GDM1 (cell line): Measurements from ENCODE around the gene CCDC167.

Experiments
- DNase-seq: peaks from one replicate; lab custom pipeline; 2025; lab: John Stamatoyannopoulos, UW

Gene CCDC167

GRCh38 chr6:37489697-37490336, 9.9 kb downstream of the CCDC167 start:
- no peak for DNase-seq

DNA sequence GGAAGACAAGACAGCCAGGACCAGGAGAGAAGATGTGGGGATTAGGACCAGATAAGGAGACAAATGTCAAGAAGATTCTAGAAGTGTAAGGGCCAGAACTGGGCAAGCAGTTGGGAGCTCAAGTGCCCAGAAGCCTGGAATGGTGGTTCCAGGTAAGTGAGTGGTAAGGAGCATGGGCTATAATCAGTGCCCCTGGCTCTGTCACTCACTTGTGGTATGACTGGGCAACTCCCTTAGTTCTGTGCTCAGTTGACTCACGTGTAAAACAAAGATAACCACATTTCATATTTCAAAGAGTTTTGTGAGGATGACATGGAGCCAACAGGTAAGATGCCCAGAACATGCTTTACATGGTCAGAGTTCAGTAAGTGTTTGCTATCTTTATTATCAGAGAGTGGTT, 11.2 kb downstream of the CCDC167 start:
- no peak for DNase-seq

DNA sequence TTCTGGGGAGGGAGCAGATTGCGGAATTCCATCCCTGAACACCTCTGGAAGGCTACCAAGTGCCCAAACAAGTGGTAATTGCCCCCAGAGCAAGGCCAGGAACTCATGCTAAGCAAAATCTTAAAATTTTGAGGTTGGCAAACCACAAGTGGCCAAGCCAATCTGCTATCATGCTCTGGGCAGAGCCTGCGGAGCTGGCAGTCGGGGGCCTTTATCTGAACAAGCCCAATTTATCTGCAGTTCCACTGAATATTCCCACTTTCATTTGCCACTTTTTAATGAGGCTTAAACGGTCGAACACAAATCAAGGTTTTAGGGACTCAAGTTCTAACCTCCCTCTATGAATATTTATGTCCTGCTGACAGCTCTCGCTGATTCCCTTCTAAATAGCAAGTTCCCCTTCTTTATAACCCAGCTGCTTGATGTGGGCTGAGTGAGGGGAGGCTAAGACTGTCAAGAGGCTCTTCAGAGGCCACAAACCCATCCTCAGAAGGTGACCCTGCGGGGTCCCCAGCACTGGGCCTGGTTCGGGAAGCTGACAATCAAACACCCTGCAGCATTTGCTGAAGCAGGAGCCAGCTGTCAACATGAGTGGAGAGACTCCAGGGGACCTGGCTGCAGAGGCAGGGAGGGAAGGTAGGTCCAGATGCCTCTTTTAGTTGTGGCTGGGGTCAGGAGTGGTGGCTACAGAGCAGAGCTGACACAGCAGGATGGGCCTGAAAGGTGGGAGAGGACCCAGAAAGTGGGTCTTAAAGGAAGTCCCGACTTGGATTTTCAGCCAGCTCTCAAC, 11.9 kb downstream of the CCDC167 start:
- DNase-seq, result no peak

GRCh38 chr6:37486121-37486839, 13.4 kb downstream of the CCDC167 start:
- no peak for DNase-seq

GRCh38 chr6:37485291-37485702, 14.4 kb downstream of the CCDC167 start:
- no peak for DNase-seq

DNA sequence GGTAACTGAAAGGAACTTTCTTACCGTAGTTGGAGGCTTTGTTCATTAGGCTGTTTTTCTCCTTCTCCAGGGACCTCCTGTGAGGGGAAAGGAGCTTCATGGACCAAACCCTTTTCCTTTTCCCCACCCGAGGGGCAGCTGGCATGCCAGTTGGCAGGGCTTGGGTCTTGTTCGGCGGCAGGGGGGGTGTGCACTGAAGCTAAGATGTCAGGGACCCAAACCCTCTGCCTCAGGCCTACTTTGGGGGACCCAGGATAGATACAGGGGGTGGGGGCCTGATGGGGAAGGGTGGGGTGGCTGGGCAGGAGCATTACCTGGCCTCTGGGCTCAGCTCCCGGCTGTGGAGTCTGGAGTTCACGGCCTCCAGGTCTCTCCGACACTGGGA, 14.9 kb downstream of the CCDC167 start:
- no peak for DNase-seq

DNA sequence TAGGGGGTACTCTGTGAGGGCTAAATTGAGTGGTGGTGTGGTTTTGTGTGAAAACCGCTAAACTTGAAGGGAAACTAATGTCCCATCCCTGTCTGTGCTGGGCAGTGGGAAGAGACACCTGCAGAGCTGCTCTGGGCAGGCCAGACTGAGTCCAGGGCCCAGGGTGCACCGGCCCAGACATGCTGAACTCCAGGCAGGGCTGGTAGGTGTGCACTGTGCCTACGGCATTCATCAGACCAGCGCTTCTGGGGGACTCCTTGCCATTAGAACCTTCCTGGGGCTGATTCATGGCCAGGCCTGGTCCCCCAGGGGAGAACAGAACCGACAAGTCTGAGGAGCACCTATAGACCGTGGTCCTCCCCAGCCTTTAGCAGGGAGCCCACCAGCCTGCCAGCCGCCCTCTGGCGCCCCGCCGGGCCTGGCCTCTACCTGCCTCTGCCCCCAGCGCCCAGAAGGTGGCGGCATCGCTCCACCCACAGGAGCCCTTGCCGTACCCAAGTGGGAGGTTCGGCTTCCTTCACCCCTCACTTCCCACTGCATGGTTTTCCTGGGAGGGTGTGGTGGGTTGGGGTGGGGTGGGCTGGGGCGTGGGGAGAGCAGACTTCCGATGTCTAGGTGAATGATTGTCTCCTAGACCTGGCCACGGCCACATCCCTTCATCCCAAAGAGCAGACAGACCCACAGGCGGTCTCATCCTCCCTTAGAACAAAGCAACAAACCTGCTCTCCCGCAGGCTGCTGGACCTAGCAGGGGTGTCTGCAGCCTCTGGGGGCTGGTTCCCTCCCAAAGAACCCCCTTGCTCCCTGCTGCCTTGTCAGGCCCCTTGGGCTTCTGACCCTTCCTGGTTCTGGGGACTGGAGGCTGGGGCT, 15.5 kb downstream of the CCDC167 start:
- no peak for DNase-seq

GRCh38 chr6:37483252-37483901, 16.3 kb downstream of the CCDC167 start:
- no peak for DNase-seq

- DNase-seq, result no peak
Observed at GRCh38 chr6:37482606-37483251, 17.0 kb downstream of the CCDC167 start.

DNA sequence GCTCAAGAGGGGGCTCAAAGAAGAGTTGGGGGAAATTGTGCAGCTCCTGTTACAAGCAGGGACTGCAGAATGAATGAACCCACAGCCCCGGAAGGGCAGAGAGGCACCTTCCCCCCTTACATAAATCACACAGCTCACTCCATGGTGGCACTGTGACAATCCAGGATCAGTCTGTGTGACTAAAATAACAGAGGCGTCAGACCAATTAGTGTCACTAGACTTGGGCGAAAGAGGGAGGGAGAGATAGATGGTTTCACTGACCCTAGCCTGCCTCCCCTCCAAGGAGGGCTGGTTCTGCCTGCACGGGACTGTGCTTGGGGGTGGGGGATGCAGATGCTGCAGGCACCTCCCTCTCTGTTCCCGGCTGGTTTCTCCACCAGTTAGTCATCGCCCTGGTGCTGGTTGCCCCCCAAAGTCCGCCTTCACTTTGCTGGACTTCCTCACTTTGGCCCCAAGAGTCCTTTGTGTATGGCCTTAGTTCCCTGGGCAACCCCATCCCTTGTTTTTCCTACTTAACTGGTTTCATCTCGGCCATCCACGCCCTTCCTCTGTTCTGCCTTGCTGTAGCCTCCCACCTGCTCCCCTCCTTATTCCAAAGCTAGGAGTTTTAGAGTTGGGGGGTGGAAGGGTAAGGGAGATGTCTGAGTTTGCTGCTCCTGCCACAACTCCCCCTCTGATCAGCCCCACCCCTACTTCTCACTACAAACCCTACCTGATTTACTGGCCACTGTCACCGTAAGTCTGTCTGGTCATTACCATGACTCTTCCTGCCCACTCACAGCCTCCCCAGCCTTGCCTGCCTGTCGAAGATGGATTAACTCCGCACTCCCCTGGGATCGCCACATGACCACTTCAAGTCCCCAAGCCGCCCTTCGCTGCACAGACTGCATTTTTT, 17.7 kb downstream of the CCDC167 start:
- no peak for DNase-seq

DNA sequence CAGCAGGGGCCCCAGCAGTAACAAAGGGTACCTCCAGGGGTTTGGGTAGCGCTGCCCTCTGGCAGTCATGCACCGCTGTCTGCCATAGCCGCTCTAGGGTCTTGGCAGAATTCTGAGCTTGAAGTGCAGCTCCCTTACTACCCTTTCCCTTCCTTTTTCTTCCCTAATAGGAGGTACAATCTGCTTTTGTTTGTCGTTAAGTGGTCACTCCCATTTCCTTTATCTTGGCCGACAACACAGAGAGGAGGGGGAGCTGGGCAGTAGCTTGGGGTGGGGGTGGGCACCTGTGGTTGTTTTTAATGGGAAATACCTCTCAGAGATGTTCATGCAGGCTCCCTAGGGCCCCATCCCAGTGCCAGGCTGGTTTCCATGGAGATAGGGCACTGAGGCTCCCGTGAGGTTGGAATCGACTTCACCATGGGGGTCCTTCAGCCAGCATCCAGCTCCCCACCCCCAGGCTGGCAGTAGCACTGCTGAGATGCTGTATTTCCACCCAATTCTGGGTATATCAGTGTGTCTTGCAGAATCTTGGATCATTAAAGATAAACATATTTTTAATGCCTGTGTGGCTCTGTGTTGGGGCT, 18.6 kb downstream of the CCDC167 start:
- DNase-seq, result no peak

DNA sequence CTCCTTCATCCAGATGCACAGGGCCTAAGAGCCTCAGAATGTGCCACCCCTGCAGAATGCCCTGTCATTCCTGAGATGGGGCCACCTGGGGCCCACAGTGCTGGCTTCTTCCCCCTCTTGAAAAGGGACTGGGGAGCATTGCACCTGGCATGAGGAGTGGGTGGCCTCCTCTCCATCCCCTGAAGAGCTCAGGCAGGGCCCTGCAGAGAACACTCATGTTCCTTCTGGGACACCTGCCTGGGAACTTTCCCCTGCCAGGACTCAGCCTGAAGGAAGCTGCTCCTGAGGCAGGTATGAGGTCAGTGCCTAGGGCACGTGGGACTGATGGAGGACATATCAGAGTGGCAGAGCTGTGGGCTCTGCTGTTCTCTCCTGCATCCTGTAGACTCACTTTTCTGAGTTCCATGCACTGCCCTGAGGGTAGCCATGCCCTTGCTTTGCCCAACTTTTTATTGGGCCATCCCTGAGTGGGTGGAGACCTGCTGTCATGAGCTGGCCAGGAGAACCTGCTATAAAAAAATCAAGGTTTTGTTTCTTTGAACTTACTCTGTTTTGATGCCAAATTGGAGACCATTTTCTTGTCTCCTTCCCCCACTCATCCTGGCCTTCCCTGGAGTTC, 19.5 kb downstream of the CCDC167 start:
- no peak for DNase-seq

GRCh38 chr6:37479266-37479854, 20.3 kb downstream of the CCDC167 start:
- DNase-seq, result no peak

GRCh38 chr6:37478827-37479226, 20.9 kb downstream of the CCDC167 start:
- no peak for DNase-seq

DNA sequence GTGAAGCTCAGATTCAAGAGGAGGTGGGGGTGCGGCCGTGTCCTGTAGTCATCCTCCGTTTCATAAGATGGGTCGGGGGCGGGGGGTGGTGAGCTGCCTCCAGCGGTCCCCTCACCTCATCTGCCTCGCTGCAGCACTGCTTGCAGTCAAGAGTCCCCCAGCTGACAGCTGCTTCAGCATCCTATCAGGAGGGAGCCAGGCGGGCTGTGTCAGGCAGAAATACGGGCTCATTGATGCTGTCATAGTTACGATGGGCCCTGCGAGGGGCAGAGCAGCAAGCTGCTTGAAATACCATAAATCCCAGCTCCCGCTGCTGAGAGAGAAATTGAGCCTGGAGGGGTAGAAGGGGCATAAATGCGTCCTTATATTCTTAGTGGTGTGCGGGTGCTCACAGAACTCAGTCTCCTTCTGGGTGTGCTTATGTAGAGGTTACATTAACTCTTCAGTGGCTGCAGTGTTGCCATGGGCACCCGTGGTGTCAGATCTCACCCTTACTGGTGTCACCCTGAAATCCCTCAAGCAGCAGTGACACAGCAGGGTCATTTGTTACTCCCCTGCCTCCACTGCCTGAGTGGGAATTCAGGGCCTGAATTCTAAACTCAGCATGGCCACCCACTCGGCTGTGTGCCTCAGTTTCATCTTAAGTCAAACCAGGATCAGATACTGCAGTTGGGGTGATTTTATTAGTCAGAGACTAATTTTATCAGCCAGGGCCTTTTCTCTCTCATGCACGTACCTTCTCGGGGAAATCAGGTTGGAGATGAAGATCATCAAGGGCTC, 21.8 kb downstream of the CCDC167 start:
- DNase-seq, result no peak

DNA sequence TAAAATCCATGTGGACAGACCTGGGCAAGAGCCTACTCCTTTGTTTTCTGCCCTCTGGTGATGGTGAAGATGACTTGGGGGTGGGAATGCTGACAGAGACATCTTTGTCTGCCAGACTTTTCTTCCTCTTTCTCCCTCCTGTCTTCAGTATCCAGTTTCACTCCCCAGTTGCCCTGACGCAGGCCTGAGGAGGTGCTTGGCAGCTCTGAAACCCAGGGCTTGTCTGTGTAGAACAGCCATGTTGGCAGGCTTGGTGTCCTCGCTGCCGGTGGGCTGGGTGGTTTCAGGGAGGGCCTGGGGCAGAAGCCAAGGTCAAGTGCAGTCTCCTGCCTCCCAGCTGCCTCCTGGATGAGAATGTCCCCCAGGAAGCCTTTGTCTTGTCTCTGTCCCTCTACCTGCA, 22.5 kb downstream of the CCDC167 start:
- no peak for DNase-seq

DNA sequence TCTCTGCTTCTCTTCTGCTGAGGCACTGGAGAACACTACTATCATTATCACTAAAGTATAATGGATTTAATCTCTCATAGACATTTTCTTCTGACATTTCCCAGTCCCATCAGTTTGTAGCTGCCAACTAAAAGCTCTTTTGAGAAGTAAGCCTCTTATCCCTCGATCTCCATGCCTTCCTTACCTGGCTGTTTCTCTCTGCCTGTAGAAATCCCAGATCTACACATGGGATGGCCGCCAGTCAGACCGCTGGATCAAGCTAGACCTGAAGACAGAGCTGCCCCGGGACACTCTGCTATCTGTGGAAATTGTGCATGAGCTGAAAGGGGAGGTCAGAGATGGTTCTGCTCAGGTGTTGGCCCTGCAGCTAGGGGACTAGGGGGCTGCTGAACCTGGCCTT, 25.4 kb downstream of the CCDC167 start:
- no peak for DNase-seq
